Right atrium auricular region (tissue), 2 donors: ENCODE measurements around the gene NFYA. TPM values are rescaled to one million over a fixed set of nuclear protein-coding genes. Genes with fewer than 3 reads are reported as not detected.

Experiments used
- DNase-seq: peaks from one replicate; pipeline ENCODE4 v3.0.0-alpha.2; 2019; ENCODE audit warnings: low spot score
- H3K27ac ChIP-seq, 2 donors: fragments of 200-600 bp; sonication (generic); 1 replicate in 1 of 2; 2 replicates in 1 of 2; pipeline ENCODE4 v1.5.1; 2016 to 2019
- H3K27me3 ChIP-seq, 2 donors: fragments of 200-600 bp; sonication (generic); one replicate each; pipeline versions ENCODE4 v1.5.1 to v1.6.0; 2017 to 2019
- H3K36me3 ChIP-seq: fragments of 200-600 bp; sonication (generic); one replicate; pipeline ENCODE4 v1.5.1; 2016
- H3K4me1 ChIP-seq, 2 donors: fragments of 200-600 bp; sonication (generic); one replicate each; pipeline versions ENCODE4 v1.5.1 to v1.6.0; 2017 to 2019
- H3K4me3 ChIP-seq, 2 donors: fragments of 200-600 bp; sonication (generic); 1 replicate in 1 of 2; 2 replicates in 1 of 2; pipeline ENCODE4 v1.5.1; 2017 to 2019; ENCODE audit warnings: mild to moderate bottlenecking in 1 of 2, moderate library complexity in 1 of 2
- H3K9me3 ChIP-seq, 2 donors: fragments of 200-600 bp; sonication (generic); one replicate each; pipeline ENCODE4 v1.5.1; 2019
- total RNA-seq, 2 donors: library from RNA; depleted of rRNA; stranded (reverse); fragments of >200 nt; gene quantifications; one replicate each; pipeline ENCODE4 v1.1.0, GENCODE V29; 2016
- TF ChIP-seq, protein P1 (sequence below), 2 donors: fragments of 200-600 bp; sonication (generic); IDR thresholded peaks; one replicate each; pipeline ENCODE4 v1.5.1; 2019; ENCODE audit warnings: antibody characterized with exemption in 2 of 2

Gene NFYA
- total RNA-seq, 2 donors from 2014 or later = 8.2 to 9.9 TPM

DNA sequence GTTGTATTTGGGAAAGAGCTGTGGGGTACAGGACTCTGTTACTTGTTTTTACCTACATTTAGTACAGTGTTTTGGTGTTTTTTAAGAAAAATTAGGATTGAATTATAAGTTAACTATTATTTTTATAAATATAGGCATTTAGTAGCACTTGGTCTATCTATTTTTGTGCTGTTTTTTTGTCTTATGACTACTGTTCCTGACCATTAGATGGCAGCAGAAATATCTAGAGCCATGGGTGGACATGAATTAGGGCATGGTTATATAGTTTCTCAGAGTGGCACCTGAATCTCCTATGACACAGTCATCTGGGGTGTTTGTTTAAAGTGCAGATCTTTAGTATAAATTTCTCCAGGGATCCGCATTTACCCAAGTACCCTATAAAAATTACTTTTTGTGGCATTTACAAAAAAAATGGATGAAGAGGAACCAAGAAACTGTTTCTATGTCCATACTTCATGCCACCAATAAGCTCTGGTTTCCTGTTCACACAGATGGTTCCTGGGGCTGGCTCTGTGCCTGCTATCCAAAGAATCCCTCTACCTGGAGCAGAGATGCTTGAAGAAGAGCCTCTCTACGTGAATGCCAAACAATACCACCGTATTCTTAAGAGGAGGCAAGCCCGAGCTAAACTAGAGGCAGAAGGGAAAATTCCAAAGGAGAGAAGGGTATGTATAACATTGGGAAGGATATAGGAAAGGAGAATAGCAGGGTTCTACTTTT, 19.8 kb downstream of the NFYA start:
- peaks cover 82% of the 10 kb centered on the region for H3K36me3 ChIP-seq
- no peak overlapping the region for H3K27ac ChIP-seq
- no peak overlapping the region for H3K4me3 ChIP-seq
- no peaks in the 10 kb centered on the region for H3K4me1 ChIP-seq
- H3K27me3 ChIP-seq = no peaks in the 10 kb centered on the region
- no peaks in the 10 kb centered on the region for H3K9me3 ChIP-seq
- no peak for DNase-seq
- TF ChIP-seq, protein P1, sequence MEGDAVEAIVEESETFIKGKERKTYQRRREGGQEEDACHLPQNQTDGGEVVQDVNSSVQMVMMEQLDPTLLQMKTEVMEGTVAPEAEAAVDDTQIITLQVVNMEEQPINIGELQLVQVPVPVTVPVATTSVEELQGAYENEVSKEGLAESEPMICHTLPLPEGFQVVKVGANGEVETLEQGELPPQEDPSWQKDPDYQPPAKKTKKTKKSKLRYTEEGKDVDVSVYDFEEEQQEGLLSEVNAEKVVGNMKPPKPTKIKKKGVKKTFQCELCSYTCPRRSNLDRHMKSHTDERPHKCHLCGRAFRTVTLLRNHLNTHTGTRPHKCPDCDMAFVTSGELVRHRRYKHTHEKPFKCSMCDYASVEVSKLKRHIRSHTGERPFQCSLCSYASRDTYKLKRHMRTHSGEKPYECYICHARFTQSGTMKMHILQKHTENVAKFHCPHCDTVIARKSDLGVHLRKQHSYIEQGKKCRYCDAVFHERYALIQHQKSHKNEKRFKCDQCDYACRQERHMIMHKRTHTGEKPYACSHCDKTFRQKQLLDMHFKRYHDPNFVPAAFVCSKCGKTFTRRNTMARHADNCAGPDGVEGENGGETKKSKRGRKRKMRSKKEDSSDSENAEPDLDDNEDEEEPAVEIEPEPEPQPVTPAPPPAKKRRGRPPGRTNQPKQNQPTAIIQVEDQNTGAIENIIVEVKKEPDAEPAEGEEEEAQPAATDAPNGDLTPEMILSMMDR (IDR thresholded peaks at IDR 0.05) = peak in 1 of 2 donors; percentile 40

DNA sequence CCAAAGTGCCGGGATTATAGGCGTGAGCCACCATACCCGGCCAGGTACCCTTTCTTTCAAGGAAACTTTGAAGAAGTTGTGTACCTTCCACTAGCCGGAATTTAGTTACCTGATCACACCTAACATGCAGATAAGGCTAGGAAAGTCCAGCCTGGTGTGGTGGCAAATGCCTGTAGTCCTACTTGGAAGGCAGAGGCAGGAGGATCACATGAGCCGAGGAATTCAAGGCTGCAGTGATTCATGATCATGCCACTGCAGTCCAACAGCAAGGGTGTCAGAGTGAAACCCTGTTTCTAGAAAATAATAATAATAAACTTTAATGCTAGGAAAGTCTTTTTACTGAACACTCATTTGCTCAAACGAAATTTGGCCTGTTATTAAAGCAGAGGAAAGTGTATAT, 21.0 kb downstream of the NFYA start:
- Histone ChIP-seq H3K4me1 (peaks cover 0 to 5% of the 10 kb centered on the region in 2 donors), H3K27me3 (no peaks in the 10 kb centered on the region), H3K4me3 (no peak overlapping the region), H3K36me3 (peaks cover 92% of the 10 kb centered on the region), H3K27ac (no peak overlapping the region), H3K9me3 (no peaks in the 10 kb centered on the region)
- no peak for DNase-seq
- TF ChIP-seq, protein P1 (IDR thresholded peaks at IDR 0.05) = no peak

DNA sequence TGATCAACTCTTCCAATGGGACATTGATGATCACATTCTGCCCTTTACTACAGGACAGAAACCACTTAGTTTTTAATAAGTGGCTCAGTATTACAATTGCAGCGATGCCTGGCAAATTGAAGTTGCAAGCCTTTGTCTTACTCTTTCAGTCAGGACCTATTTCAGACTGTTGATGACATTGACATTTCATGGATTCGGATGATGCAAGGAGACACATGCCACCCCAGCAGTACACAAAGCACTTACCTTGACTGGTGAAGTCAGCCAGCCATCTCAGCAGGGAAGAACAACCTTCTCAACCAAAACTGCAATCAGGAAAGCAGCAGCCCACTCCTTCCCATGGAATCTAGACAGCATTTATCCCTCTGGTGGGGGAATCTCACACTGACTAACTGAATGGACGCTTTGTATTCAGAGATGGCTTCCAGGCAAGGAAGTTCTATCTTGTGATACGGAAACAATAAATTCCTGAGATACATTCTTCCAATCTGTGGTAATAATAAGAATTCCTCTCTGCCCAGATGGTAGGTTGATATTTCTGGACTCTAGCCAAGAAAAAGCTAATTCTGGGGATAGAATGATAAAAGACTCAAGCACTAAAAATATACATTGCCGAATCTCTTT, 24.8 kb downstream of the NFYA start:
- Histone ChIP-seq H3K4me1 (peaks cover 0 to 9% of the 10 kb centered on the region in 2 donors), H3K9me3 (no peaks in the 10 kb centered on the region), H3K27ac (no peak overlapping the region), H3K36me3 (peaks cover 60% of the 10 kb centered on the region), H3K27me3 (no peaks in the 10 kb centered on the region), H3K4me3 (no peak overlapping the region)
- DNase-seq = no peak
- TF ChIP-seq, protein P1 (IDR thresholded peaks at IDR 0.05) = no peak

DNA sequence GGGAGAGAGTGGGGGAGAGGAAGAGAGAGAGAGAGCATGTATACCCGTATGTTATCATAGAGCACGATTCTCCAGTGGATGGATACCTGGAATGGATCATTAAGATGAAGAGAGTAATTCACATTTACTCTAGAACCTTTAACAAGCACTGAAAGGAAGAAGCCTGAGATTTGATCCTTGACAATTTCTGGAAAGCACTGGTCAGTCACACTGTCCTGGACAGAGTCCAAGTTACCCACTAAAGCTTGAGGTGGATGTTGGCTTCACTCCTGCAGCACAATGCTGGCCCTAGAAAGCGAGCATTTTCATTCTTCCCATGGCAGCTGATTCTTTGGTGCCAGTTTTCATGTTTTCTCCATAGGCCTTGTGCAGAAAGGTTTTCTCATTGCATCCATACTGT, 25.6 kb downstream of the NFYA start:
- peaks cover 52% of the 10 kb centered on the region for H3K36me3 ChIP-seq
- no peak for DNase-seq
- H3K4me3 ChIP-seq = no peak overlapping the region
- no peaks in the 10 kb centered on the region for H3K27me3 ChIP-seq
- peaks cover 0 to 9% of the 10 kb centered on the region in 2 donors for H3K4me1 ChIP-seq
- no peak overlapping the region for H3K27ac ChIP-seq
- TF ChIP-seq, protein P1 (IDR thresholded peaks at IDR 0.05) = no peak
- no peaks in the 10 kb centered on the region for H3K9me3 ChIP-seq

DNA sequence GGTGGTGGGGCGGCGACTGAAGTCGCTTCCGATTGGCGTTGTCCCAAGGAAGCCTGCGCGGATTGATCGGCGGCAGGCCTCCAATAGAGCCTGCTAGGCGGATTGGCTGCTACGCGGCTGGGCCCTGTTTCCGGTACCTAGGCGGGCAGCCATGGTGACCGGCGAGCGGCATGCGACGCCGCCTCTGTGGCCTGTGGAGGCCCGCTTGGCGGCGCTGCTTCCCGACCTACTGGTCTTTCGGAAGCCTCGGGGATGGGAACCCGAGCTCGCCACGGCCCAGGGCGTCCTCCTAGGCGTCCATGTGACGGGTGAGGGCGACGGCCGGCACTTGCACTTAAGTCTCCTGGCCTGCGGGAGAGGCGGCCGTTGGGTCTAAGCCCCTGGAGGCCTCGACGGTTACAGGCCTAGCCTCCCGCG, 28.1 kb downstream of the NFYA start:
- no peaks in the 10 kb centered on the region for H3K27me3 ChIP-seq
- peaks cover 27% of the 10 kb centered on the region for H3K36me3 ChIP-seq
- H3K4me3 ChIP-seq = no peak overlapping the region
- no peak overlapping the region for H3K27ac ChIP-seq
- DNase-seq = no peak
- TF ChIP-seq, protein P1 (IDR thresholded peaks at IDR 0.05) = no peak
- H3K4me1 ChIP-seq = peaks cover 0 to 9% of the 10 kb centered on the region in 2 donors
- no peaks in the 10 kb centered on the region for H3K9me3 ChIP-seq
